ENCODE data around the gene PTTG1IP. TPM values are rescaled to one million over a fixed set of nuclear protein-coding genes. Genes with fewer than 3 reads are reported as not detected.

Gene PTTG1IP
- total and polyA plus RNA-seq, 10 of the 15 experiments (the other 5 are each of a cell fraction or from before 2014, with no cell fraction given) = 2.4 to 56.4 (median 44.4) TPM

DNA sequence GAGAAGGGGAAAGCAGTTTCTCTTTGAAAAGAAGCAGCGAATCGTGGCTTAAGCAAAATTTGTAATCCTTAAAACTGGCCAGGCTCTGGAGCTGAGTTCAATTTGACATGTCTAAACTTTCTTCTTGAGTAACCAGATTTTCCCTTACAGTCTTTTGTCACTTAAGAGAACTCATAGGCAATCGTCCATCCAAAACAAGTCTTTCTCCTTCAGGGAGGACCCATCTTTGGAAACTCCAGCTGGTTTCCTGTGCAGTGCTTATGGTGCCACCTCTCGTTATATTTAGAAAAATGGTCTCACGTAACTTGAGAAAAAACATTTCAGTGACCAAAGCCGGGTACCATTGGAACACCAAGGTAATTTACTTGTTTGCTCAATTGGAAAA lies 1.8 kb upstream of the PTTG1IP start (continued):
- no peak for TF ChIP-seq SREBF1 (IDR thresholded peaks at IDR 0.05; ENCODE audit: low read length)

DNA sequence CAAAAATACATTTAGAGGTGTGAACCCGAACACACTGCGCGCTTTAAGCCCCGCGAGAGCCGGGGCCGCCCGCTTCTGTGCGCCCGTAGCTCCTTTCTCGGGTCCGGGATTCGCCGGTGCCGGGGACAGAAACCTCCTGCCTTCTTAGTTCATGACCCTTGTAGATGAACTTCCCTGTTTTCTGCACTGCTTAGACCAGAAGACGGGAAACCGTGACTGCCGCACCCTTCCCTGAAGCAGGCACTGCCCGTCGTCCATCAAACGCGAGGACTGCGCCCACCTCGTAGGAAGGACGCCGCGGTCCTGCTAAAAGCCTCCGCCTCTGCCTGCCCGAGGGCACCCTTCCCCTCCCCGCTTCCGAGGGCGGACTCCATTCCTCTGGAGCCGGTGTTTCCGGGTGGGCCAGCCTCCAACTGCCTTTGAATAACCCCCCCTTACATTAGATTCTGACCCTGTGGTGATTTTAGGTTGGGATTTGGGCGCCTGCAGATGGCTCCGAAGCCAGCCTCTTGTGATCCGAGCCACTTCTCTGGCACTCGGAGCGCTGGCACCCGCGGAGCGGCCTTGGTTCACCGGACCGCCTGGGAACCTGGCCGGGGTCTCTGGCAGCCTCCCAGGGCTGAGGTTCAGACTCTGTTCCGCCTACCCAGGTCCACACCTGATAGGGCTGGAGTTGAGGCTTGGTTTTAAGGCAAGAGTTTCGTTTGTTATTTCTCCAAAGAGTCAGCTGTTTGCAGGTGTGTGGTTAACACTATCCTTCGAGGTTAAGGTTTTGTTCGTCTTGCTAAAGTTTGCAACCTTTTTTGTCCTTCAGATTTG lies 1.2 kb upstream of the PTTG1IP start:
- 1% methylated on average over 49 of the region's 49 CpGs for WGBS (ENCODE audit: insufficient coverage, insufficient replicate concordance, low lambda C conversion rate, missing lambda C conversion rate)
- ChIA-PET RAD21 (ENCODE audit: unreplicated experiment) (interaction anchor here (0.6 to 4.0 kb wide), 10 partner anchors 18 to 251 kb away, joined by 3 to 28 read pairs (median 7); partner anchors contain the start of gene UBE2G2), CTCF (interaction anchor here (0.6 to 7.4 kb wide), 16 partner anchors 9 to 266 kb away, joined by 3 to 67 read pairs (median 4); partner anchors contain the start of genes SUMO3 and UBE2G2), SMC1A (ENCODE audit: uncharacterized antibody, unreplicated experiment) (interaction anchor here (0.7 to 4.7 kb wide), 13 partner anchors 8 to 231 kb away, joined by 3 to 31 read pairs (median 4); partner anchors contain the start of genes ITGB2 and UBE2G2), POLR2A (interaction anchor here (1.3 to 4.3 kb wide), 8 partner anchors 9 to 413 kb away, joined by 3 to 59 read pairs (median 4); partner anchors contain the start of genes POFUT2 and UBE2G2)
- peak; percentile 47 for FAIRE-seq
- Histone ChIP-seq H3K36me3 (ENCODE audit: control insufficient read depth in 2 of 2, insufficient read depth in 2 of 2, low read length in 1 of 2) (no peaks in the 10 kb centered on the region), H3K4me1 (ENCODE audit: control insufficient read depth, insufficient read depth, low read length) (peaks cover 21% of the 10 kb centered on the region), H3K27ac (ENCODE audit: control insufficient read depth, insufficient read depth) (peak overlapping the region; percentile 67), H3K9me3 (replicated peaks; ENCODE audit: control insufficient read depth, insufficient read depth, low read length) (no peaks in the 10 kb centered on the region), H2AFZ (ENCODE audit: control insufficient read depth, low read depth, low read length) (peak overlapping the region; percentile 73), H3K4me2 (ENCODE audit: control insufficient read depth, insufficient read depth) (peak overlapping the region; percentile 64), H3K79me2 (ENCODE audit: control insufficient read depth, insufficient read depth, low read length) (peaks cover 35% of the 10 kb centered on the region), H4K20me1 (ENCODE audit: control insufficient read depth, insufficient read depth) (peaks cover 8% of the 10 kb centered on the region), H3K9ac (ENCODE audit: control insufficient read depth, insufficient read depth, low read length) (peak overlapping the region; percentile 92), H3K4me3 (peak overlapping the region; percentile 77), H3K27me3 (replicated peaks in 1 of 2; ENCODE audit: control insufficient read depth in 2 of 2, insufficient read depth in 2 of 2, low read length in 1 of 2) (no peaks in the 10 kb centered on the region)
- in situ Hi-C loops (cut with MboI) (no loop called here), intact Hi-C loops (cut with micrococcal nuclease; ENCODE audit: unreplicated experiment) (loop anchor here (2.0 to 5.0 kb wide), 3 partner anchors 56 to 72 kb away; partner anchors contain the start of genes SUMO3 and UBE2G2)
- no peak for DNase-seq (ENCODE audit: low read depth, low spot score)
- BruUV-seq (replicated peaks) = no TSS peak
- ATAC-seq = peak; percentile 41
- TF ChIP-seq, protein P1, sequence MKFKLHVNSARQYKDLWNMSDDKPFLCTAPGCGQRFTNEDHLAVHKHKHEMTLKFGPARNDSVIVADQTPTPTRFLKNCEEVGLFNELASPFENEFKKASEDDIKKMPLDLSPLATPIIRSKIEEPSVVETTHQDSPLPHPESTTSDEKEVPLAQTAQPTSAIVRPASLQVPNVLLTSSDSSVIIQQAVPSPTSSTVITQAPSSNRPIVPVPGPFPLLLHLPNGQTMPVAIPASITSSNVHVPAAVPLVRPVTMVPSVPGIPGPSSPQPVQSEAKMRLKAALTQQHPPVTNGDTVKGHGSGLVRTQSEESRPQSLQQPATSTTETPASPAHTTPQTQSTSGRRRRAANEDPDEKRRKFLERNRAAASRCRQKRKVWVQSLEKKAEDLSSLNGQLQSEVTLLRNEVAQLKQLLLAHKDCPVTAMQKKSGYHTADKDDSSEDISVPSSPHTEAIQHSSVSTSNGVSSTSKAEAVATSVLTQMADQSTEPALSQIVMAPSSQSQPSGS (IDR thresholded peaks at IDR 0.05; ENCODE audit: low read length) = no peak
- TF ChIP-seq RELB (IDR thresholded peaks at IDR 0.05; ENCODE audit: low read depth) = 0 out of 2 replicates have a peak, but pooled peaks have one; percentile 20
- TF ChIP-seq SREBF1 (IDR thresholded peaks at IDR 0.05; ENCODE audit: low read length) = no peak
- TF ChIP-seq EZH2 (IDR thresholded peaks at IDR 0.05; ENCODE audit: borderline replicate concordance, control insufficient read depth, low read depth, low read length) = no peak
- no peak for TF ChIP-seq SIN3A (IDR thresholded peaks at IDR 0.05; ENCODE audit: low read depth, low read length)
- TF ChIP-seq ZNF622 (IDR thresholded peaks at IDR 0.05) = no peak
- TF ChIP-seq HDAC2 (IDR thresholded peaks at IDR 0.05) = no peak
- TF ChIP-seq NFYA (IDR thresholded peaks at IDR 0.05; ENCODE audit: borderline replicate concordance, low read depth, low read length) = no peak
- TF ChIP-seq ZNF217 (IDR thresholded peaks at IDR 0.05) = no peak
- TF ChIP-seq YBX1 (IDR thresholded peaks at IDR 0.05) = no peak
- TF ChIP-seq MLLT1 (IDR thresholded peaks at IDR 0.05) = peak; percentile 15; the same call in 1 of the 2 replicates
- peak; percentile 38 for TF ChIP-seq IKZF1 (conservative IDR thresholded peaks at IDR 0.05)
- no peak for TF ChIP-seq RB1 (IDR thresholded peaks at IDR 0.05; ENCODE audit: borderline replicate concordance)
- TF ChIP-seq TCF3 (IDR thresholded peaks at IDR 0.05; ENCODE audit: borderline replicate concordance, insufficient read depth, low read depth, low read length) = no peak
- TF ChIP-seq, protein P2, sequence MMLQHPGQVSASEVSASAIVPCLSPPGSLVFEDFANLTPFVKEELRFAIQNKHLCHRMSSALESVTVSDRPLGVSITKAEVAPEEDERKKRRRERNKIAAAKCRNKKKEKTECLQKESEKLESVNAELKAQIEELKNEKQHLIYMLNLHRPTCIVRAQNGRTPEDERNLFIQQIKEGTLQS (IDR thresholded peaks at IDR 0.05; ENCODE audit: borderline replicate concordance, extremely low read depth, low read depth, low read length) = no peak
- TF ChIP-seq TARDBP (IDR thresholded peaks at IDR 0.05; ENCODE audit: borderline replicate concordance) = no peak
